ENCODE results near the gene UNC5C. TPM values are rescaled to one million over a fixed set of nuclear protein-coding genes. Genes with fewer than 3 reads are reported as not detected.

UNC5C gene
- total and polyA plus RNA-seq, 2 of the 8 experiments (the other 6 are each of a cell fraction or from before 2014, with no cell fraction given) = 0.30 to 1.3 TPM

DNA sequence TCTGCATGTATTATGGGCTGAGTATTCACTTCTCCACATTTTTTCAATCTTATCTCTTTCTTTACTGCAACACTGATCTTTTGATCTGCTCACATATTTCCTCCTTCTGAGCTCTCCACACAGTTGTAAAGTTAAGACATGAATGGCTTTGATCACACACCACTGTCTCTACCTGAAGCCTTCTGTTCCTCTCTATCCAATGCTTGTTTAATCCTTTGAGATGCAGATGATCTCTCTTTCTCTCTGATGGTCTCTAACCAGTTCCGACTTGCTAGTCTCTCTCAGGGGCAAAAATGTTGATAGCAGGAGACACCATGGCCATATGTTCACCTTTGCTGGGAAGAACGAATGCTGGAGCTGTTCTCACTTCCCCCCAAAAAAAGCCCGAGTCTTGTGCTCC is 162.4 kb downstream of the UNC5C start (continued):
- TF ChIP-seq, protein P1, sequence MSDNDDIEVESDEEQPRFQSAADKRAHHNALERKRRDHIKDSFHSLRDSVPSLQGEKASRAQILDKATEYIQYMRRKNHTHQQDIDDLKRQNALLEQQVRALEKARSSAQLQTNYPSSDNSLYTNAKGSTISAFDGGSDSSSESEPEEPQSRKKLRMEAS (IDR thresholded peaks at IDR 0.05) = no peak
- TF ChIP-seq HDAC6 (IDR thresholded peaks at IDR 0.05; ENCODE audit: low read depth, low read length) (no peak), NANOG (IDR thresholded peaks at IDR 0.05; ENCODE audit: insufficient read depth, low read depth, low read length, poor library complexity, severe bottlenecking) (peak; percentile 66), YY1 (IDR thresholded peaks at IDR 0.05; ENCODE audit: low read depth, low read length) (no peak)
